HG03196 (cell line): Measurements from ENCODE around the gene OR1C1.
"Not testable (repeated sequence)": the region's sequence is repeated elsewhere in the genome, so short reads cannot be mapped to it uniquely, and the experiment has no call there.

Experiments used
- ATAC-seq: cut with Tn5 transposase; IDR thresholded peaks from one replicate; pipeline ENCODE4 v1.9.1; 2021; ENCODE audit not compliant: unreplicated experiment

The OR1C1 gene

GRCh38 chr1:247760456-247760855, at the start of gene OR1C1:
Gene OR1C1 (minus strand): TSS chr1:247760556. CDS start chr1:247758406, 2,150 bp downstream.
- no peak for ATAC-seq

- no peak for ATAC-seq
Measured at GRCh38 chr1:247797518-247797917, 37.2 kb upstream of the OR1C1 start.

GRCh38 chr1:247769603-247770002, 9.2 kb upstream of the OR1C1 start:
- no peak for ATAC-seq

- not testable (repeated sequence) for ATAC-seq
Measured at GRCh38 chr1:247754311-247754710, 6.0 kb downstream of the OR1C1 start.

GRCh38 chr1:247749870-247750269, 10.5 kb downstream of the OR1C1 start:
- ATAC-seq = no peak

- ATAC-seq = no peak
Measured at GRCh38 chr1:247748041-247748440, 12.3 kb downstream of the OR1C1 start, which contains the start of gene OR14A2. Gene OR14A2 (minus strand): TSS chr1:247748141.

- no peak for ATAC-seq
Measured at GRCh38 chr1:247747616-247748015, 12.7 kb downstream of the OR1C1 start.

GRCh38 chr1:247746391-247746935, 13.9 kb downstream of the OR1C1 start:
- no peak for ATAC-seq

- not testable (repeated sequence) for ATAC-seq
Measured at GRCh38 chr1:247742215-247742760, 18.1 kb downstream of the OR1C1 start.

- ATAC-seq = no peak
Measured at GRCh38 chr1:247741756-247742155, 18.6 kb downstream of the OR1C1 start.

- no peak for ATAC-seq
Measured at GRCh38 chr1:247740721-247741120, 19.6 kb downstream of the OR1C1 start.

GRCh38 chr1:247738315-247738714, 22.0 kb downstream of the OR1C1 start, which contains the start of gene OR14K1:
Gene OR14K1 (plus strand): TSS chr1:247738615. CDS start chr1:247738615, 0 bp downstream.
- no peak for ATAC-seq

- ATAC-seq = no peak
Measured at GRCh38 chr1:247721222-247721621, 39.1 kb downstream of the OR1C1 start.

GRCh38 chr1:247716546-247716945, 43.8 kb downstream of the OR1C1 start, which contains the start of gene OR6F1:
Gene OR6F1 (minus strand): TSS chr1:247716646. CDS start chr1:247712755, 3,891 bp downstream.
- no peak for ATAC-seq

GRCh38 chr1:247713753-247714152, 46.6 kb downstream of the OR1C1 start:
- no peak for ATAC-seq

GRCh38 chr1:247710681-247711080, 49.7 kb downstream of the OR1C1 start:
- not testable (repeated sequence) for ATAC-seq
